ENCODE data around the gene PCDHA4.

- no peak for TF ChIP-seq CTCF (IDR thresholded peaks at IDR 0.05)
- no peak for TF ChIP-seq EZH2 (IDR thresholded peaks at IDR 0.05; ENCODE audit: borderline replicate concordance, insufficient read depth, low read depth, low read length, poor library complexity, severe bottlenecking)
These were observed 34.4 kb downstream of the PCDHA4 start, which contains the start of gene PCDHA8 for GRCh38 chr5:140840978-140841962.

Measured in B cell (primary cell).